Muscle layer of colon (tissue), 2 donors: Measurements from ENCODE around the gene NXPE3.
"Not testable (repeated sequence)": the region's sequence is repeated elsewhere in the genome, so short reads cannot be mapped to it uniquely, and the experiment has no call there.

Experiments
- H3K27ac ChIP-seq: one replicate; pipeline ENCODE4 v1.7.0; 2013; ENCODE audit warnings: low read depth, mild to moderate bottlenecking, low read length, moderate library complexity
- H3K27me3 ChIP-seq, 2 donors: one replicate each; pipeline ENCODE4 v1.7.0; 2013; ENCODE audit warnings: low read length in 2 of 2, mild to moderate bottlenecking in 2 of 2; ENCODE audit not compliant: insufficient read depth in 2 of 2, control insufficient read depth in 1 of 2
- H3K36me3 ChIP-seq: one replicate; pipeline ENCODE4 v1.7.0; 2013; ENCODE audit warnings: mild to moderate bottlenecking, low read length; ENCODE audit not compliant: insufficient read depth
- H3K4me1 ChIP-seq: one replicate; pipeline ENCODE4 v1.7.0; 2013; ENCODE audit warnings: mild to moderate bottlenecking, low read length; ENCODE audit not compliant: insufficient read depth
- H3K4me3 ChIP-seq, 2 donors: one replicate each; pipeline ENCODE4 v1.7.0; 2013; ENCODE audit warnings: low read length in 2 of 2, low read depth in 1 of 2, mild to moderate bottlenecking in 1 of 2, moderate library complexity in 1 of 2
- H3K9ac ChIP-seq: one replicate; pipeline ENCODE4 v1.7.0; 2013; ENCODE audit warnings: low read length
- H3K9me3 ChIP-seq: one replicate; pipeline ENCODE4 v1.7.0; 2013; ENCODE audit warnings: mild to moderate bottlenecking, low read length
- donor health status: abdominal sarcoma.
- donor health status: Adenocarcinoma of cecum.

The NXPE3 gene

DNA sequence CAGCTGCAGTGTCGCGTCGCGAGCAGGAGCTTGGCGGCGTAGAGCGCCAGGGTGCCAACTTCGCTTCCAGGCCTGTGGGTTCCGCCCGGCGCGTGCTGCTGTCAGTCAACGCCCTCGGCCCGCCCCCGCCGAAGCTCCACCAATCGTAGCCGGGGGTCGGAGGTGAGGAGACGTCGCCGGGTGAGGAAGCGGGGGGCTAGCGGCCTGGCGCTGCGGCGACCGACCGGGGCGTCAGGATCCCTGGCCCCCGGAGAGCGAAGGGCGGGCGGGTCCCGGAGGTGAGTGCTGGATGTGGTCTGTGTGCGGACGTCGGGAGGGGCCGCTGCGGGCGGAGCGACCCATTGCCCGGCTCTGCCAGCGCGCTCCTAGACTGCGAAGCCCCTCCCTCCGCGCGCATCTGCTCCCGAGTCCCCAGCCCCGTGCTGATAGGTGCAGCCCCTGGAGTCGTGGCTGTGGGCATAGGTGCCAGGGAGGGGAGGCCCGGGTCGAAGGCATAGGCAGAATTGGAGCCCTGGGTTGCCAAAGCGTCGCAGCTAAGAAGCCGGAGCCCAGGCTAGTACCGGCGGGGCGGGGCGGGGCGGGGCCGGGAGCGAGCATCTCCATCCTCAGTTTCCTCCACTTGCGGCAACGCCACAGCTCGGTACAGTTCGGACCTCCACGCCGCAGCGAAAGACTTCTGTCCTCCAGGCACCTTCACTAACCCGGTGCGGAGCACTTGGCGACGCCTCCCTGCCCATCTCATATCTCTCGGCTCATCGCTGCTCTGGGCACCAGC, at the start of gene NXPE3:
TSS of gene NXPE3 (plus strand) at position 165 of the 775 bp plus-strand sequence. CDS start 6,386 bp downstream, outside the sequence.
- H3K4me3 ChIP-seq: peak within 1 kb of the TSS; percentile 71 to 94
- H3K9ac ChIP-seq: peak within 1 kb of the TSS; percentile 59
- H3K4me1 ChIP-seq: peaks cover 19% of the 10 kb centered on the region
- H3K27me3 ChIP-seq: no peaks in the 10 kb centered on the region
- H3K27ac ChIP-seq: peak within 1 kb of the TSS; percentile 83
- H3K36me3 ChIP-seq: peaks cover 12% of the 10 kb centered on the region
- H3K9me3 ChIP-seq: no peaks in the 10 kb centered on the region

DNA sequence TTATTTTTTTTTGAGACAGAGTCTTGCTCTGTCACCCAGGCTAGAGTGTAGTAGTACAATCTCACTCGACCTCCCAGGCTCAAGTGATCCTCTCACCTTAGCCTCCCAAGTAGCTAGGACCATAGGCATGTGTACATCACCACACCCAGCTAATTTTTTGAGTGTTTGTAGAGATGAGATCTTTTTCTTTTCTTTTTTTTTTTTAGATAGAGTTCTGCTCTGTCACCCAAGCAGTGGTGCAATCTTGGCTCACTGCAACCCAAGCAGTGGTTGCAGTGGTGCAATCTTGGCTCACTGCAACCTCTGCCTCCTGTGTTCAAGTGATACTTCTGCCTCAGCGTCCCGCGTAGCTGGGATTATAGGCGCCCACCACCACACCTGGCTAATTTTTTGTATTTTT, 49.4 kb upstream of the NXPE3 start:
- Histone ChIP-seq H3K36me3 (peaks cover 33% of the 10 kb centered on the region), H3K27ac (no peak overlapping the region), H3K4me1 (peaks cover 4% of the 10 kb centered on the region), H3K4me3 (no peak overlapping the region), H3K9me3 (no peaks in the 10 kb centered on the region), H3K9ac (no peak overlapping the region), H3K27me3 (no peaks in the 10 kb centered on the region)

DNA sequence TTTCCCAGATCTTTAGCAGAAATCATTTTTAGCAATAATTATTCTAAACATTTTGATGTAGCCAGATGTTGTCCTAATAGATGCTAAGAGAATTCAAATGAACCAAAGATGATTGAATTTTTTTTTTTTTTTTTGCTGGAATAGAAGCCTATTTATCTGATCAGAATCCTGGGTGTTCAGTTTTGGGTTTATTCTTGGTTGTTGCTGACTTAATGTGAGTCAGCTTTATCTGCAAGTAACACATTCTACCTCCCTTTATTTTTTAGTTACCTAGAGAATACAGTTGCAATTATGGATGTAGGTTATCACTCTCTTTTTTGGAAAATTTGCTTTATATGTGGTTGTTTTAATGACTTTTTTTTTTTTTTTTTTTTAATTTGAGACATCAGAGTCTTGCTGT, 48.2 kb upstream of the NXPE3 start:
- peaks cover 45% of the 10 kb centered on the region for H3K36me3 ChIP-seq

DNA sequence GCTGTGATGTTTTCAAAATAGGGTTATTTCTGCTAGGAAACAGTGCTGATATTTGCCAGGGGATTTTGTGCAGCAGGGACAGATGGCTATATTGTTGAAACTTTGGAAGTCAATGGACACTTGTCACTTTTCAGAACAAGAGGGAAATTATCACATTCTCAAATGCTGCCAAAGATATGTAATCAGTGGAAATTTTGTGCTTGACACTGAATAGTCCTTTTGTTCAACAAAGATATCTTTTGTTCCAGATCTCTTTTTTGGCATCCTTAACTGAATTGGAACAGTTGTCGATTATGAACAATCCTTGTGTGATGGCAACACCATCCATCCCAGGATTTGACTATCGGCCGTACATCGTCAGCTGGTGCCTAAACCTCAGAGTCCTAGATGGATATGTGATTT, 46.8 kb upstream of the NXPE3 start:
- Histone ChIP-seq H3K27me3 (no peaks in the 10 kb centered on the region), H3K4me1 (no peaks in the 10 kb centered on the region), H3K4me3 (no peak overlapping the region), H3K27ac (no peak overlapping the region), H3K36me3 (peaks cover 46% of the 10 kb centered on the region), H3K9me3 (no peaks in the 10 kb centered on the region), H3K9ac (no peak overlapping the region)

More for the DNA sequence above, 48.2 kb upstream of the NXPE3 start:
- Histone ChIP-seq H3K4me1 (peaks cover 3% of the 10 kb centered on the region), H3K9ac (no peak overlapping the region), H3K4me3 (no peak overlapping the region), H3K27me3 (no peaks in the 10 kb centered on the region), H3K9me3 (no peaks in the 10 kb centered on the region), H3K27ac (no peak overlapping the region)

DNA sequence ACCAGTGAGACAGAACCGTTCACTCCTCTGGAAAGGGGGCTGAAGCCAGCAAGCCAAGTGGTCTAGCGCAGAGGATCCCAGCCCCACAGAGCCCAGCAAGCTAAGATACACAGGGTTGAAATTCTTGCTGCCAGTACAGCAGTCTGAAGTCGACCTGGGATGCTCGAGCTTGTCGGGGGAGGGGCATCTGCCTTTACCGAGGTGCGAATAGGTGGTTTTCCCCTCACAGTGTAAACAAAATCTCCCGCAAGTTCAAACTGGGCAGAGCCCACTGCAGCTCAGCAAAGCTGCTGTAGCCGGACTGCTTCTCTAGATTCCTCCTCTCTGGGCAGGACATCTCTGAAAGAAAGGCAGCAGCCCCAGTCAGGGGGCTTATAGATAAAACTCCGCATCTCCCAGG, 43.2 kb upstream of the NXPE3 start:
- H3K27me3 ChIP-seq: no peaks in the 10 kb centered on the region
- H3K4me1 ChIP-seq: no peaks in the 10 kb centered on the region
- peaks cover 33% of the 10 kb centered on the region for H3K36me3 ChIP-seq
- H3K9me3 ChIP-seq: no peaks in the 10 kb centered on the region
- H3K4me3 ChIP-seq: no peak overlapping the region
- no peak overlapping the region for H3K27ac ChIP-seq
- no peak overlapping the region for H3K9ac ChIP-seq

DNA sequence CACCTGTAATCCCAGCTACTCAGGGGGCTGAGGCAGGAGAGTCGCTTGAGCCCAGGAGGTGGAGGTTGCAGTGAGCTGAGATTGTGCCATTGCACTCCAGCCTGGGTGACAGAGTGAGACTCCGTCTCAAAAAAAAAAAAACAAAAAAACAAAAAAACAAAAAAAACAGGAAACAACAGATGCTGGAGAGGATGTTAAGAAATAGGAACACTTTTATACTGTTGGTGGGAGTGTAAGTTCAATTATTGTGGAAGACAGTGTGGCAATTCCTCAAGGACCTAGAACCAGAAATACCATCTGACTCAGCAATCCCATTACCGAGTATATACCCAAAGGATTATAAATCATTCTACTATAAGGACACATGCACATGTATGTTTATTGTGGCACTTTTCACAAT, 37.1 kb upstream of the NXPE3 start:
- H3K27me3 ChIP-seq, H3K4me1 ChIP-seq, H3K36me3 ChIP-seq, H3K4me3 ChIP-seq, H3K9ac ChIP-seq, H3K27ac ChIP-seq, H3K9me3 ChIP-seq: not testable (repeated sequence)

DNA sequence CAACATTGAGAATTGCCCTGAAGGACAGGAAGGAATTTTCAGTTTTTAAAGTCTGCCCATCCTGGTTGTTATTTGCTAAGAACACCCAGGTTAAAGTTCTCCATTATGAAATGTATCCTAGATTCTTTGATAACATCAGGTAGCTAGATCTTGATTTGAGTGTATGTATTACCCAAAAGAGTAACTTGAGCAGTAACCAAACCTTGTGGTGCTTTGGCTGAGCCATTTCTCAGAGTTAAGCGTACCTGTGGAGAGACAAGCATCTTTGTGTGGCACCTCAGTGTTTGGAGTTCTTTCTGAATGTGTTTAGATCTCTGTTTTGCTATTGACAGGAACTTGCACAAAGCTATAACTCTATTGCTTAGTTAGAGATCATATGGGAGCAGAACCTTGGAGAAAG, 34.2 kb upstream of the NXPE3 start:
- no peaks in the 10 kb centered on the region for H3K4me1 ChIP-seq
- H3K36me3 ChIP-seq: no peaks in the 10 kb centered on the region
- H3K9me3 ChIP-seq: no peaks in the 10 kb centered on the region
- no peak overlapping the region for H3K27ac ChIP-seq
- no peak overlapping the region for H3K4me3 ChIP-seq
- no peak overlapping the region for H3K9ac ChIP-seq
- H3K27me3 ChIP-seq: no peaks in the 10 kb centered on the region

DNA sequence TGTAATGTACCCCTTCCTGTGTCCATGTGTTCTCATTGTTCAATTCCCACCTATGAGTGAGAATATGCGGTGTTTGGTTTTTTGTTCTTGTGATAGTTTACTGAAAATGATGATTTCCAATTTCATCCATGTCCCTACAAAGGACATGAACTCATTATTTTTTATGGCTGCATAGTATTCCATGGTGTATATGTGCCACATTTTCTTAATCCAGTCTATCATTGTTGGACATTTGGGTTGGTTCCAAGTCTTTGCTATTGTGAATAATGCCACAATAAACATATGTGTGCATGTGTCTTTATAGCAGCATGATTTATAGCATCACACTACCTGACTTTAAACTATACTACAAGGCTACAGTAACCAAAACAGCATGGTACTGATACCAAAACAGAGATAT, 33.1 kb upstream of the NXPE3 start:
- not testable (repeated sequence) for H3K9ac ChIP-seq, H3K9me3 ChIP-seq, H3K27ac ChIP-seq, H3K27me3 ChIP-seq, H3K4me1 ChIP-seq, H3K36me3 ChIP-seq, H3K4me3 ChIP-seq

DNA sequence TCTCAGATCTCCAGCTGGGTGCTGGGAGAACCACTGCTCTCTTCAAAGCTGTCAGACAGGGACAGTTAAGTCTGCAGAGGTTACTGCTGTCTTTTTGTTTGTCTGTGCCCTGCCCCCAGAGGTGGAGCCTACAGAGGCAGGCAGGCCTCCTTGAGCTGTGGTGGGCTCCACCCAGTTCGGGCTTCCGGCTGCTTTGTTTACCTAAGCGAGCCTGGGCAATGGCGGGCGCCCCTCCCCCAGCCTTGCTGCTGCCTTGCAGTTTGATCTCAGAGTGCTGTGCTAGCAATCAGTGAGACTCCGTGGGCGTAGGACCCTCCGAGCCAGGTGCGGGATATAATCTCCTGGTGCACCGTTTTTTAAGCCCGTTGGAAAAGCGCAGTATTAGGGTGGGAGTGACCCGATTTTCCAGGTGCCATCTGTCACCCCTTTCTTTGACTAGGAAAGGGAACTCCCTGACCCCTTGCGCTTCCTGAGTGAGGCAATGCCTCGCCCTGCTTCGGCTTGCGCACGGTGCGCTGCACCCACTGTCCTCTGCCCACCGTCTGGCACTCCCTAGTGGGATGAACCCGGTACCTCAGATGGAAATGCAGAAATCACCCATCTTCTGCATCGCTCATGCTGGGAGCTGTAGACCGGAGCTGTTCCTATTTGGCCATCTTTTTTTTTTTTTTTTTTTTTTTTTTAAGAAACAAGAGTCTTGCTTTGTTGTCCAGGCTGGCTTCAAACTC, 25.5 kb upstream of the NXPE3 start:
- H3K27ac ChIP-seq, H3K9ac ChIP-seq, H3K4me1 ChIP-seq, H3K9me3 ChIP-seq, H3K4me3 ChIP-seq, H3K27me3 ChIP-seq: not testable (repeated sequence)
- H3K36me3 ChIP-seq: peaks cover 16% of the 10 kb centered on the region

DNA sequence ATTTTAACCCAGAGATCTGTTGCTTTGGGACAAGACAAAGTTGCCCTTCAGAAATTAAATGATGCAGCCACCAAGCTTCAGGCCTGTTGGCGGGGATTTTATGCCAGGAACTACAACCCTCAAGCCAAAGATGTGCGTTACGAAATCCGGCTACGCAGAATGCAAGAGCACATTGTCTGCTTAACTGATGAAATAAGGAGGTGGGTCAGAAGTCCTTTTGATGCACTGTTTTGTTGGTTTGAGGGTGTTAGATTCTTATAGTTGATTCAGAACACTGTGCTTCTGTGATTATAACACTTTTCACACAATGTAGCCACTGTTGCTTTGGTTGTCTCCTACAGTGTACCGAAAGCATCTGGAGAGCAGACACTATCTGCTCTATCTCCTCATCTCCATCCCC, 20.8 kb upstream of the NXPE3 start:
- Histone ChIP-seq H3K27me3 (no peaks in the 10 kb centered on the region), H3K27ac (no peak overlapping the region), H3K36me3 (peaks cover 23% of the 10 kb centered on the region), H3K9ac (no peak overlapping the region), H3K9me3 (no peaks in the 10 kb centered on the region), H3K4me1 (no peaks in the 10 kb centered on the region), H3K4me3 (no peak overlapping the region)

DNA sequence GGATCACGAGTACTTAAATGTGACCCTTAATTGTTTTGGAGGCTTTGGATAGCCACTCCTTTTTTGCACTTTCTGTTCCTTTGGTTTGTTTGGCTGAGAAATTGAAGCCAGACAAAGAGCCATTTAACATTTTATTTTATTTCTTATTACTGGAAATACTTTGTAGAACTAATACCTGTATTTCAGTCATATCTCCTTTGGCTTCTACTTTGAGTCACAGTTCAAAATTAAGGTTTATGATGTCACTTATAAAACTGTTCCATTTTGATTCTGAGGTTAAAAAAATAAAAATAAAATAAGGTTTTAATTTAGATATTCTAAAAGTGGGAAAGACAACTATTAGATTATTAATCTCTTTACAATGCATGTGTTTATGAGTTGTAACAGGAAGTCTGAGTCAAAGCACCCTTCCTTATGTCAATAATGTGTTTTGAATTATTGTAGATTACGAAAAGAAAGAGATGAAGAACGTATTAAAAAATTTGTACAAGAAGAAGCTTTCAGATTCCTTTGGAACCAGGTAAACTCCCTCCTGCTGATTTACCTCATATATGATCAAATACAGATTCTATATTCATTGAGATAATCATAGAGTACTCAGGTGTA, 16.9 kb upstream of the NXPE3 start:
- peaks cover 23% of the 10 kb centered on the region for H3K36me3 ChIP-seq
- H3K4me3 ChIP-seq: no peak overlapping the region
- H3K27ac ChIP-seq: no peak overlapping the region
- no peaks in the 10 kb centered on the region for H3K27me3 ChIP-seq
- no peak overlapping the region for H3K9ac ChIP-seq
- no peaks in the 10 kb centered on the region for H3K4me1 ChIP-seq
- H3K9me3 ChIP-seq: no peaks in the 10 kb centered on the region
